Activated T-cell treated with anti-CD3 and anti-CD28 coated beads for 24 hours (primary cell): ENCODE measurements around the gene PARP3.
A peak's percentile ranks its signal among the peaks of the same experiment; 100 is the strongest.
"Not testable (repeated sequence)": the region's sequence is repeated elsewhere in the genome, so short reads cannot be mapped to it uniquely, and the experiment has no call there.

Experiments used
- DNase-seq: peaks from one replicate; pipeline ENCODE4 v3.0.0-alpha.2; 2020; ENCODE audit warnings: low read depth

The PARP3 gene

GRCh38 chr3:51941798-51942602 is at the start of gene PARP3, which contains the start of gene RRP9:
TSS of gene PARP3 (plus strand) at chr3:51942363. CDS start at chr3:51943356, 993 bp downstream.
TSS of gene RRP9 (minus strand) at chr3:51941904. CDS start at chr3:51941867, 37 bp downstream.
- peak; percentile 99 for DNase-seq

GRCh38 chr3:51894391-51894790 is 47.8 kb upstream of the PARP3 start:
- DNase-seq = no peak

- no peak for DNase-seq
These were observed 47.2 kb upstream of the PARP3 start for GRCh38 chr3:51894939-51895338.

GRCh38 chr3:51896607-51897305 is 45.4 kb upstream of the PARP3 start:
- no peak for DNase-seq

GRCh38 chr3:51897391-51897790 is 44.8 kb upstream of the PARP3 start:
- no peak for DNase-seq

- DNase-seq = not testable (repeated sequence)
These were observed 42.1 kb upstream of the PARP3 start for GRCh38 chr3:51900043-51900442.

- not testable (repeated sequence) for DNase-seq
These were observed 39.8 kb upstream of the PARP3 start for GRCh38 chr3:51902361-51902760.

GRCh38 chr3:51904034-51904823 is 37.9 kb upstream of the PARP3 start:
- DNase-seq = no peak

- DNase-seq = no peak
These were observed 34.1 kb upstream of the PARP3 start for GRCh38 chr3:51908026-51908425.

GRCh38 chr3:51916418-51916817 is 25.7 kb upstream of the PARP3 start:
- DNase-seq = no peak

GRCh38 chr3:51921081-51921578 is 21.0 kb upstream of the PARP3 start:
- DNase-seq = no peak

- DNase-seq = no peak
These were observed 14.8 kb upstream of the PARP3 start for GRCh38 chr3:51927061-51927977.

- DNase-seq = no peak
These were observed 13.7 kb upstream of the PARP3 start for GRCh38 chr3:51928438-51928837.

GRCh38 chr3:51928981-51929380 is 13.2 kb upstream of the PARP3 start:
- not testable (repeated sequence) for DNase-seq

- no peak for DNase-seq
These were observed 12.7 kb upstream of the PARP3 start for GRCh38 chr3:51929420-51930003.

- DNase-seq = no peak
These were observed 11.7 kb upstream of the PARP3 start for GRCh38 chr3:51930439-51930838.

- DNase-seq = no peak
These were observed 10.4 kb upstream of the PARP3 start for GRCh38 chr3:51931756-51932155.

- DNase-seq = no peak
These were observed 9.4 kb upstream of the PARP3 start for GRCh38 chr3:51932471-51933370.

GRCh38 chr3:51933471-51934138 is 8.6 kb upstream of the PARP3 start:
- no peak for DNase-seq
